ENCODE data around the gene PATJ. TPM values are rescaled to one million over a fixed set of nuclear protein-coding genes. Genes with fewer than 3 reads are reported as not detected.
"Not testable (repeated sequence)": the region's sequence is repeated elsewhere in the genome, so short reads cannot be mapped to it uniquely, and the experiment has no call there.

PATJ gene
- total RNA-seq, 1 donor from 2014 or later: 31.2 TPM

GRCh38 chr1:61956784-61957183, 214.5 kb downstream of the PATJ start:
- POLR2A ChIA-PET: no interaction called here
- ATAC-seq (ENCODE audit: low read depth): no peak
- DNase-seq: no peak
- Mint-ChIP-seq H3K4me3 (no peak overlapping the region), H3K36me3 (ENCODE audit: low read depth) (peaks cover 5% of the 10 kb centered on the region), H3K27ac (no peak overlapping the region), H3K9me3 (no peaks in the 10 kb centered on the region), H3K4me1 (no peaks in the 10 kb centered on the region), H3K27me3 (no peaks in the 10 kb centered on the region)
- intact Hi-C loops (cut with micrococcal nuclease): no loop called here
- CTCF ChIA-PET: no interaction called here
- TF ChIP-seq CTCF (IDR thresholded peaks at IDR 0.05): no peak

- CTCF ChIA-PET: no interaction called here
- no peak for TF ChIP-seq CTCF (IDR thresholded peaks at IDR 0.05)
Observed at GRCh38 chr1:61961009-61961408, 218.7 kb downstream of the PATJ start.

GRCh38 chr1:61962631-61963030, 220.4 kb downstream of the PATJ start:
- ATAC-seq (ENCODE audit: low read depth) (no peak), DNase-seq (no peak)
- POLR2A ChIA-PET: no interaction called here
- Mint-ChIP-seq H3K36me3 (ENCODE audit: low read depth) (peaks cover 5% of the 10 kb centered on the region), H3K4me1 (no peaks in the 10 kb centered on the region), H3K27me3 (no peaks in the 10 kb centered on the region), H3K4me3 (no peak overlapping the region), H3K9me3 (no peaks in the 10 kb centered on the region), H3K27ac (no peak overlapping the region)
- TF ChIP-seq CTCF (IDR thresholded peaks at IDR 0.05): no peak
- intact Hi-C loops (cut with micrococcal nuclease): no loop called here
- CTCF ChIA-PET: no interaction called here

More at GRCh38 chr1:61961009-61961408, 218.7 kb downstream of the PATJ start:
- Mint-ChIP-seq H3K9me3 (no peaks in the 10 kb centered on the region), H3K36me3 (ENCODE audit: low read depth) (peaks cover 6% of the 10 kb centered on the region), H3K27ac (no peak overlapping the region), H3K4me3 (no peak overlapping the region), H3K4me1 (no peaks in the 10 kb centered on the region), H3K27me3 (no peaks in the 10 kb centered on the region)
- intact Hi-C loops (cut with micrococcal nuclease): no loop called here
- POLR2A ChIA-PET: no interaction called here
- DNase-seq (no peak), ATAC-seq (ENCODE audit: low read depth) (no peak)

- POLR2A ChIA-PET; DNase-seq; H3K27me3 Mint-ChIP-seq; H3K4me1 Mint-ChIP-seq; intact Hi-C loops (cut with micrococcal nuclease); ATAC-seq (ENCODE audit: low read depth); CTCF ChIA-PET; H3K4me3 Mint-ChIP-seq; H3K27ac Mint-ChIP-seq; H3K9me3 Mint-ChIP-seq: not testable (repeated sequence)
- peaks cover 13% of the 10 kb centered on the region for H3K36me3 Mint-ChIP-seq (ENCODE audit: low read depth)
Observed at GRCh38 chr1:61966450-61967225, 224.4 kb downstream of the PATJ start.

GRCh38 chr1:61967750-61968149, 225.5 kb downstream of the PATJ start:
- CTCF ChIA-PET: no interaction called here
- Mint-ChIP-seq H3K27me3 (no peaks in the 10 kb centered on the region), H3K36me3 (ENCODE audit: low read depth) (peaks cover 12% of the 10 kb centered on the region), H3K4me1 (no peaks in the 10 kb centered on the region), H3K27ac (no peak overlapping the region), H3K9me3 (peaks cover 4% of the 10 kb centered on the region), H3K4me3 (no peak overlapping the region)
- POLR2A ChIA-PET: no interaction called here
- DNase-seq (no peak), ATAC-seq (ENCODE audit: low read depth) (no peak)
- intact Hi-C loops (cut with micrococcal nuclease): no loop called here
- TF ChIP-seq CTCF (IDR thresholded peaks at IDR 0.05): no peak

- no peak for TF ChIP-seq CTCF (IDR thresholded peaks at IDR 0.05)
- ChIA-PET CTCF (no interaction called here), POLR2A (no interaction called here)
- no peak overlapping the region for H3K4me3 Mint-ChIP-seq
- intact Hi-C loops (cut with micrococcal nuclease): no loop called here
- no peaks in the 10 kb centered on the region for H3K27me3 Mint-ChIP-seq
- H3K9me3 Mint-ChIP-seq: peaks cover 4% of the 10 kb centered on the region
- ATAC-seq (ENCODE audit: low read depth) (no peak), DNase-seq (no peak)
- H3K27ac Mint-ChIP-seq: no peak overlapping the region
- peaks cover 12% of the 10 kb centered on the region for H3K36me3 Mint-ChIP-seq (ENCODE audit: low read depth)
- no peaks in the 10 kb centered on the region for H3K4me1 Mint-ChIP-seq
Observed at GRCh38 chr1:61968869-61969268, 226.6 kb downstream of the PATJ start.
